ENCODE results near the gene CCL1. TPM values are rescaled to one million over a fixed set of nuclear protein-coding genes. Genes with fewer than 3 reads are reported as not detected.

CCL1 gene
- total and polyA plus RNA-seq, 2 donors (not counting 1 experiment from before 2014, with no cell fraction given), result not detected

DNA sequence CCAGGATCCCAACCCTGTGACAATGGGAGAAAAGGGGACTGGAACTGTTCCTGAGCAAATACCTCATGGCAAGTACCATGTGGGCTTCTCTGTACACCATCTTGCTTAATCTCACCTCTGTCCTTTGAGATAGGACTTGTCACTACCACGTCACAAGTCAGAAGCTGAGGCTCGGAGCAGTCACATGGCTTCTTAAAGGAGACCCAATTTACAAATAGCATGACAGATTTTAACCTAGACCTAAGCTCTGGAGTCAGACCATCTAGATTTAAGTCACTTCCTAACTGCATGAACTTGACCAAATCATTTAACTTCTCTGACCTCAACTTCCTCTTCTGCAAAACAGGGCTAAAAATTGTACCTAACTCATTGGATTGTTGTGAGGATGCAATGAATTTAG lies 36.0 kb upstream of the CCL1 start:
- intact Hi-C loops (cut with micrococcal nuclease), result no loop called here
- no peaks in the 10 kb centered on the region for H3K27me3 Mint-ChIP-seq
- Histone ChIP-seq H3K4me3 (ENCODE audit: control extremely low read depth in 1 of 5, extremely low read depth in 1 of 5, insufficient read depth in 1 of 5, low read depth in 2 of 5, low read length in 4 of 5) (no peak overlapping the region), H3K27ac (ENCODE audit: low read length in 2 of 2) (peak overlapping the region in 1 of 2 donors; percentile 6), H3K4me2 (replicated peaks; ENCODE audit: low read depth, low read length, poor library complexity, severe bottlenecking) (peak overlapping the region; percentile 38), H2AFZ (ENCODE audit: insufficient read depth, low read depth, low read length, poor library complexity, severe bottlenecking) (no peak overlapping the region), H4K20me1 (ENCODE audit: control insufficient read depth, insufficient read depth, low read length, poor library complexity, severe bottlenecking) (no peaks in the 10 kb centered on the region), H3K27me3 (replicated peaks in 1 of 4; ENCODE audit: control extremely low read depth in 1 of 4, control insufficient read depth in 3 of 4, insufficient read depth in 4 of 4, low read length in 3 of 4) (no peaks in the 10 kb centered on the region), H3K79me2 (ENCODE audit: control insufficient read depth, insufficient read depth, low read length) (no peaks in the 10 kb centered on the region), H3K4me1 (ENCODE audit: control insufficient read depth in 2 of 2, insufficient read depth in 2 of 2, low read length in 2 of 2) (peaks cover 25 to 27% of the 10 kb centered on the region in 2 donors), H3K9ac (ENCODE audit: low read length) (no peak overlapping the region), H3K36me3 (replicated peaks in 1 of 2; ENCODE audit: control extremely low read depth in 1 of 2, control insufficient read depth in 1 of 2, extremely low read depth in 1 of 2, insufficient read depth in 2 of 2, low read length in 1 of 2) (no peaks in the 10 kb centered on the region), H3K9me3 (ENCODE audit: control extremely low read depth in 1 of 3, control insufficient read depth in 2 of 3, insufficient read depth in 1 of 3, low read length in 2 of 3) (no peaks in the 10 kb centered on the region)
- 0% methylated on average over 2 of the region's 2 CpGs for WGBS (ENCODE audit: insufficient coverage)
- H3K4me3 Mint-ChIP-seq, result no peak overlapping the region
- peak; percentile 59 for DNase-seq
- H3K27ac Mint-ChIP-seq, result peak overlapping the region; percentile 3
- peaks cover 30% of the 10 kb centered on the region for H3K4me1 Mint-ChIP-seq
- TF ChIP-seq EZH2 (IDR thresholded peaks at IDR 0.05; ENCODE audit: borderline replicate concordance, insufficient read depth, low read depth, low read length, poor library complexity, severe bottlenecking), result no peak
- TF ChIP-seq, protein P1, sequence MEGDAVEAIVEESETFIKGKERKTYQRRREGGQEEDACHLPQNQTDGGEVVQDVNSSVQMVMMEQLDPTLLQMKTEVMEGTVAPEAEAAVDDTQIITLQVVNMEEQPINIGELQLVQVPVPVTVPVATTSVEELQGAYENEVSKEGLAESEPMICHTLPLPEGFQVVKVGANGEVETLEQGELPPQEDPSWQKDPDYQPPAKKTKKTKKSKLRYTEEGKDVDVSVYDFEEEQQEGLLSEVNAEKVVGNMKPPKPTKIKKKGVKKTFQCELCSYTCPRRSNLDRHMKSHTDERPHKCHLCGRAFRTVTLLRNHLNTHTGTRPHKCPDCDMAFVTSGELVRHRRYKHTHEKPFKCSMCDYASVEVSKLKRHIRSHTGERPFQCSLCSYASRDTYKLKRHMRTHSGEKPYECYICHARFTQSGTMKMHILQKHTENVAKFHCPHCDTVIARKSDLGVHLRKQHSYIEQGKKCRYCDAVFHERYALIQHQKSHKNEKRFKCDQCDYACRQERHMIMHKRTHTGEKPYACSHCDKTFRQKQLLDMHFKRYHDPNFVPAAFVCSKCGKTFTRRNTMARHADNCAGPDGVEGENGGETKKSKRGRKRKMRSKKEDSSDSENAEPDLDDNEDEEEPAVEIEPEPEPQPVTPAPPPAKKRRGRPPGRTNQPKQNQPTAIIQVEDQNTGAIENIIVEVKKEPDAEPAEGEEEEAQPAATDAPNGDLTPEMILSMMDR (IDR thresholded peaks at IDR 0.05), result no peak
- H3K9me3 Mint-ChIP-seq (ENCODE audit: insufficient read depth), result no peaks in the 10 kb centered on the region
- ATAC-seq (ENCODE audit: low read depth), result peak; percentile 43
- ChIA-PET CTCF (interaction anchor here (1.1 to 2.4 kb wide), 5 partner anchors 9 to 198 kb away, joined by 4 to 8 read pairs (median 5); no protein-coding TSS in a partner anchor), POLR2A (no interaction called here)

DNA sequence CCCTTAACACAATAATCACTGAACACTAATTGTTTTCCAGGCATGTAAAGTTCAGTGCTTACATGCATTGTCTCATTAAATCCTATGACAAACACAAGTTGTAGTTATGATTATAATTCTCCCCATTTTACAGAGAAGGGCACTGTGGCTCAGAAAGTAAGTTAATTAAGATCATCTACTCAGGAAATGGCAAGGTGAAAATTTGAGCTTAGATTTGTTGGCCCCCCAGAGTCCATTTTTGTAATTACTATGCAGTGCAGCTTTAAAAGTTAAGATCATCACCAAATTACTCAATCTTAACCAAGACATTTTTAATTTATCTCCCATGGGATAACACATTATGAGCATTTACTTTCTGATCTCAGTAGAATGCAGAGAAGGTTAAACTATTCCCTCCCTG lies 34.2 kb upstream of the CCL1 start:
- Mint-ChIP-seq H3K9me3 (ENCODE audit: insufficient read depth) (no peaks in the 10 kb centered on the region), H3K4me3 (no peak overlapping the region), H3K27ac (no peak overlapping the region), H3K4me1 (peaks cover 30% of the 10 kb centered on the region), H3K27me3 (no peaks in the 10 kb centered on the region)
- Histone ChIP-seq H3K4me2 (replicated peaks; ENCODE audit: low read depth, low read length, poor library complexity, severe bottlenecking) (no peak overlapping the region), H3K27me3 (replicated peaks in 1 of 4; ENCODE audit: control extremely low read depth in 1 of 4, control insufficient read depth in 3 of 4, insufficient read depth in 4 of 4, low read length in 3 of 4) (no peaks in the 10 kb centered on the region), H3K4me3 (ENCODE audit: control extremely low read depth in 1 of 5, extremely low read depth in 1 of 5, insufficient read depth in 1 of 5, low read depth in 2 of 5, low read length in 4 of 5) (no peak overlapping the region), H3K4me1 (ENCODE audit: control insufficient read depth in 2 of 2, insufficient read depth in 2 of 2, low read length in 2 of 2) (peaks cover 25 to 27% of the 10 kb centered on the region in 2 donors), H4K20me1 (ENCODE audit: control insufficient read depth, insufficient read depth, low read length, poor library complexity, severe bottlenecking) (no peaks in the 10 kb centered on the region), H2AFZ (ENCODE audit: insufficient read depth, low read depth, low read length, poor library complexity, severe bottlenecking) (no peak overlapping the region), H3K36me3 (replicated peaks in 1 of 2; ENCODE audit: control extremely low read depth in 1 of 2, control insufficient read depth in 1 of 2, extremely low read depth in 1 of 2, insufficient read depth in 2 of 2, low read length in 1 of 2) (no peaks in the 10 kb centered on the region), H3K27ac (ENCODE audit: low read length in 2 of 2) (no peak overlapping the region), H3K79me2 (ENCODE audit: control insufficient read depth, insufficient read depth, low read length) (no peaks in the 10 kb centered on the region), H3K9ac (ENCODE audit: low read length) (no peak overlapping the region), H3K9me3 (ENCODE audit: control extremely low read depth in 1 of 3, control insufficient read depth in 2 of 3, insufficient read depth in 1 of 3, low read length in 2 of 3) (no peaks in the 10 kb centered on the region)
- ChIA-PET CTCF (interaction anchor here (0.6 to 2.4 kb wide), 4 partner anchors 14 to 196 kb away, joined by 4 to 8 read pairs (median 5); no protein-coding TSS in a partner anchor), POLR2A (no interaction called here)
- DNase-seq, result no peak
- no peak for ATAC-seq (ENCODE audit: low read depth)
- no peak for TF ChIP-seq EZH2 (IDR thresholded peaks at IDR 0.05; ENCODE audit: borderline replicate concordance, insufficient read depth, low read depth, low read length, poor library complexity, severe bottlenecking)
- TF ChIP-seq, protein P1 (IDR thresholded peaks at IDR 0.05), result no peak
- intact Hi-C loops (cut with micrococcal nuclease), result no loop called here

All from B cell (primary cell).